ENCODE measurements around the gene ANKRD44. TPM values are rescaled to one million over a fixed set of nuclear protein-coding genes. Genes with fewer than 3 reads are reported as not detected.

The ANKRD44 gene
- total RNA-seq, 1 experiment from 2014 or later: 7.1 TPM

DNA sequence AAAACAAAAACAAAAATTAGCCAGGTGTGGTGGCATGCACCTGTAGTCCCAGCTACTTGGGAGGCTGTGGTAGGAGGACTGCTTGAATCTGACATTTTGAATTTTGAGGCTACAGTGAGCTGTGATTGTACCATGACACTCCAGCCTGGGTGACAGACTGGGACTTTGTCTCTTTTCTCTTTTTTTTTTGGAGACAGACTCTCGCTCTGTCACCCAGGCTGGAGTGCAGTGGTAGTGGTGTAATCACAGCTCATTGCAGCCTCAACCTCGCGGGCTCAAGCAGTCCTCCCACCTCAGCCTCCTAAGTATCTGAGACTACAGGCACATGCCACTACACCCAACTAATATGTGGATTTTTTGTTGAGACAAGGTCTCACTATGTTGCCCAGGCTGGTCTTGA is 35.6 kb downstream of the ANKRD44 start:
- H3K27me3 Mint-ChIP-seq (ENCODE audit: unreplicated experiment): no peaks in the 10 kb centered on the region
- CTCF ChIA-PET: no interaction called here
- BruUV-seq (replicated peaks): no TSS peak
- DNase-seq: no peak
- intact Hi-C loops (cut with micrococcal nuclease; ENCODE audit: unreplicated experiment): no loop called here
- no peak overlapping the region for H3K27ac Mint-ChIP-seq (ENCODE audit: unreplicated experiment)
- TF ChIP-seq, protein P1, sequence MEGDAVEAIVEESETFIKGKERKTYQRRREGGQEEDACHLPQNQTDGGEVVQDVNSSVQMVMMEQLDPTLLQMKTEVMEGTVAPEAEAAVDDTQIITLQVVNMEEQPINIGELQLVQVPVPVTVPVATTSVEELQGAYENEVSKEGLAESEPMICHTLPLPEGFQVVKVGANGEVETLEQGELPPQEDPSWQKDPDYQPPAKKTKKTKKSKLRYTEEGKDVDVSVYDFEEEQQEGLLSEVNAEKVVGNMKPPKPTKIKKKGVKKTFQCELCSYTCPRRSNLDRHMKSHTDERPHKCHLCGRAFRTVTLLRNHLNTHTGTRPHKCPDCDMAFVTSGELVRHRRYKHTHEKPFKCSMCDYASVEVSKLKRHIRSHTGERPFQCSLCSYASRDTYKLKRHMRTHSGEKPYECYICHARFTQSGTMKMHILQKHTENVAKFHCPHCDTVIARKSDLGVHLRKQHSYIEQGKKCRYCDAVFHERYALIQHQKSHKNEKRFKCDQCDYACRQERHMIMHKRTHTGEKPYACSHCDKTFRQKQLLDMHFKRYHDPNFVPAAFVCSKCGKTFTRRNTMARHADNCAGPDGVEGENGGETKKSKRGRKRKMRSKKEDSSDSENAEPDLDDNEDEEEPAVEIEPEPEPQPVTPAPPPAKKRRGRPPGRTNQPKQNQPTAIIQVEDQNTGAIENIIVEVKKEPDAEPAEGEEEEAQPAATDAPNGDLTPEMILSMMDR (IDR thresholded peaks at IDR 0.05; ENCODE audit: unreplicated experiment): no peak
- H3K4me1 Mint-ChIP-seq (ENCODE audit: low read depth, unreplicated experiment): no peaks in the 10 kb centered on the region
- no peak overlapping the region for H3K4me3 Mint-ChIP-seq (ENCODE audit: low read depth, unreplicated experiment)
- H3K36me3 Mint-ChIP-seq (ENCODE audit: insufficient read depth, unreplicated experiment): no peaks in the 10 kb centered on the region
- no peaks in the 10 kb centered on the region for H3K9me3 Mint-ChIP-seq (ENCODE audit: low read depth, unreplicated experiment)

DNA sequence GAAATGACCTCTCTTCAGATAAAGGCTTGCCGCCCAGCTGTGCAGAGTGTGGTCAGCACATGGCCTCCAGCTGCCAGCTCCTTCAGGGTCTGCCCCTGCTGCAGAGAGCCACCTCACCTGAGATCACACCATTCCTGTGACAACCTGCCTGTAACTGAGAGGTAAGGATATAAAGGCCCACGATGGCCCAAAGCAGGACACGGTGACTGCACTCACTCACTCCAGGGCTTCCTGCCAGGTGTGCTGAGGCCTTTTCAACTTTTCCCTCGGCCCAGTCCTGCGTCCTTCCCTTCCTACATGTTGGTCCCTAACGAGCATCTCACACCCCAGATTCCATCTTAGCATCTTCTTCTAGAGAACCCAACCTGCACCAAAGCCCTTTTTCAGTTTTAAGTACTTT is 36.2 kb downstream of the ANKRD44 start:
- Mint-ChIP-seq H3K9me3 (ENCODE audit: low read depth, unreplicated experiment) (no peaks in the 10 kb centered on the region), H3K27ac (ENCODE audit: unreplicated experiment) (no peak overlapping the region), H3K27me3 (ENCODE audit: unreplicated experiment) (no peaks in the 10 kb centered on the region), H3K4me3 (ENCODE audit: low read depth, unreplicated experiment) (no peak overlapping the region), H3K4me1 (ENCODE audit: low read depth, unreplicated experiment) (no peaks in the 10 kb centered on the region), H3K36me3 (ENCODE audit: insufficient read depth, unreplicated experiment) (no peaks in the 10 kb centered on the region)
- DNase-seq: no peak
- no TSS peak for BruUV-seq (replicated peaks)
- CTCF ChIA-PET: no interaction called here
- TF ChIP-seq, protein P1 (IDR thresholded peaks at IDR 0.05; ENCODE audit: unreplicated experiment): no peak
- intact Hi-C loops (cut with micrococcal nuclease; ENCODE audit: unreplicated experiment): no loop called here

DNA sequence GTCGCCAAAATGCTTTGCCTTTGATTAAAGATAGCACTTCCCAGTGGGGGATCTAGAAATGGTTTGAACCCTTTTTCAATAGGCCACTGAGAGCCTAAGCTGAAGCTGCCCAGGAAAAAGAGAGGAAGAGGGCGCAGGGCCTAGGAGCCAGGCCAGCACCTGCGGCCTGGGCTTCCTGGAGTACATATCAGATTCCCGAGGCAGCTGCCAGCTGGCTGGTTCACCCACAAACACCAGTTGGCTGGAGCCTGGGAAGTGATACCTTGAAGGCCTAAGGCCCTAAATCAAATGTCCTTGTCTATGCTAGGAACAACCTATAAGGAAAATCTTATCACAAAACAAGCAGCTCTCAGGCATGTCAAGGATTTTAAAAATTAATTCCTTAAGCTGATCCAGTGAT is 37.1 kb downstream of the ANKRD44 start:
- no peak for DNase-seq
- no peaks in the 10 kb centered on the region for H3K4me1 Mint-ChIP-seq (ENCODE audit: low read depth, unreplicated experiment)
- no peak overlapping the region for H3K4me3 Mint-ChIP-seq (ENCODE audit: low read depth, unreplicated experiment)
- CTCF ChIA-PET: interaction anchor here (0.5 kb wide), 1 partner anchor 104 kb away, joined by 3 read pairs; no protein-coding TSS in a partner anchor
- BruUV-seq (replicated peaks): no TSS peak
- no peaks in the 10 kb centered on the region for H3K9me3 Mint-ChIP-seq (ENCODE audit: low read depth, unreplicated experiment)
- no peaks in the 10 kb centered on the region for H3K27me3 Mint-ChIP-seq (ENCODE audit: unreplicated experiment)
- no peak overlapping the region for H3K27ac Mint-ChIP-seq (ENCODE audit: unreplicated experiment)
- TF ChIP-seq, protein P1 (IDR thresholded peaks at IDR 0.05; ENCODE audit: unreplicated experiment): no peak
- no peaks in the 10 kb centered on the region for H3K36me3 Mint-ChIP-seq (ENCODE audit: insufficient read depth, unreplicated experiment)
- intact Hi-C loops (cut with micrococcal nuclease; ENCODE audit: unreplicated experiment): no loop called here

DNA sequence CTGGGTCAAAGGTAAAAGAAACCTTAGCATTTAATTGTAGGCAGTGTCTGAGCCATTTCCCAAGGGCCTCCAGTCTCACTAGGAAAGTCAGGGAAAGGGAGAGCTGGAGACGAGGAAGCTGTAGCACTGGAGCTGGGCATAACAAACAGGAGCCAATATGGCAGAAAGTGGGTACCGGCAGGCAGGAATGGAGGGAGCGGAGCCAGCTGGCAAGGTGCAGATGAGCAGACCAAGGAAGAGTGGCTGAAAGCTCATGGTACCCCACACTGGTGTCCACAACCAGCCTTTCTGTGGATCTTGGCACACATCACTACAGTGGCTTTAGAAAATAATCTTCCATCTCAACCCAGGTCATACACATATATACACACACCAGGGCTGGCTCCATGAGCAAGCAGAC is 40.0 kb downstream of the ANKRD44 start:
- no peaks in the 10 kb centered on the region for H3K27me3 Mint-ChIP-seq (ENCODE audit: unreplicated experiment)
- H3K36me3 Mint-ChIP-seq (ENCODE audit: insufficient read depth, unreplicated experiment): no peaks in the 10 kb centered on the region
- intact Hi-C loops (cut with micrococcal nuclease; ENCODE audit: unreplicated experiment): no loop called here
- no peak overlapping the region for H3K27ac Mint-ChIP-seq (ENCODE audit: unreplicated experiment)
- TF ChIP-seq, protein P1 (IDR thresholded peaks at IDR 0.05; ENCODE audit: unreplicated experiment): no peak
- BruUV-seq (replicated peaks): no TSS peak
- no peaks in the 10 kb centered on the region for H3K4me1 Mint-ChIP-seq (ENCODE audit: low read depth, unreplicated experiment)
- CTCF ChIA-PET: no interaction called here
- H3K9me3 Mint-ChIP-seq (ENCODE audit: low read depth, unreplicated experiment): no peaks in the 10 kb centered on the region
- DNase-seq: no peak
- H3K4me3 Mint-ChIP-seq (ENCODE audit: low read depth, unreplicated experiment): no peak overlapping the region

Data from Calu3 (cell line).